ENCODE measurements around the gene NRG3. TPM values are rescaled to one million over a fixed set of nuclear protein-coding genes. Genes with fewer than 3 reads are reported as not detected.

The NRG3 gene
- total and polyA plus RNA-seq, 2 of the 8 experiments (the other 6 are each of a cell fraction or from before 2014, with no cell fraction given), result 4.2 to 5.0 TPM

DNA sequence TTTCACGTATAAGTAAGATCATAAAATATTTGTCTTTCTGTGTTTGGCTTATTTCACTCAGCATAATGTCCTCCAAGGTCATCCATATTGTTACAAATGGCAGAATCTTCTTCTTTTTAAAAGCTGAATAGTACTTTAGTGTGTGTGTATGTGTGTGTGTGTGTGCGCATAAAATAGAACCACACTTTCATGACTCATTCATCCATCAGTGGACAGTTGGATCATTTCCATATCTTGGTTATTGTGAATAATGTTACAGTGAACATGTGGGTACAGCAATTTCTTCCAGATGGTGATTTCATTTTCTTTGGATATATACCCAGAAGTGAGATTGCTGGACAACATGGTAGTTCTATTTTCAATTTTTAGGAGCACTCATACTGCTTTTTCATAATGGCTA is 622.4 kb downstream of the NRG3 start:
- no peak overlapping the region for H3K14ac ChIP-seq (ENCODE audit: insufficient read length)
- no peak overlapping the region for H3K4me3 ChIP-seq (ENCODE audit: extremely low read depth in 1 of 4, insufficient read depth in 2 of 4, low read depth in 3 of 4, low read length in 4 of 4)
- no peak for FAIRE-seq
- no peak overlapping the region for H2BK15ac ChIP-seq (ENCODE audit: low read length)
- H3K27ac ChIP-seq (ENCODE audit: low read depth, low read length), result no peak overlapping the region
- H2BK5ac ChIP-seq (ENCODE audit: low read depth, low read length), result no peak overlapping the region
- WGBS, 2 experiments (ENCODE audit: extremely low coverage in 1 of 2, insufficient coverage in 1 of 2, insufficient read length in 1 of 2, insufficient replicate concordance in 2 of 2, low coverage in 1 of 2, low lambda C conversion rate in 2 of 2, missing lambda C conversion rate in 1 of 2), result 100% methylated on average over 2 of the region's 2 CpGs; no CpG with 5 or more reads in 1 of the 2 experiments
- DNase-seq (ENCODE audit: low read depth in 1 of 2, low spot score in 2 of 2), result no peak
- no peak overlapping the region for H2BK20ac ChIP-seq (ENCODE audit: low read length)
- H2BK120ac ChIP-seq (replicated peaks; ENCODE audit: low read depth, low read length), result no peak overlapping the region
- H3K4me1 ChIP-seq (replicated peaks in 1 of 4; ENCODE audit: control insufficient read depth in 3 of 4, insufficient read depth in 4 of 4, low read length in 3 of 4), result no peaks in the 10 kb centered on the region
- no peak overlapping the region for H2BK12ac ChIP-seq (ENCODE audit: low read depth, low read length)
- H3K79me2 ChIP-seq (ENCODE audit: control insufficient read depth in 1 of 2, insufficient read depth in 2 of 2, low read length in 2 of 2), result no peaks in the 10 kb centered on the region
- H2AFZ ChIP-seq (ENCODE audit: low read length), result no peak overlapping the region
- no peak overlapping the region for H3K18ac ChIP-seq (ENCODE audit: extremely low read depth, low read length)
- H3K79me1 ChIP-seq (ENCODE audit: low read depth, low read length), result no peaks in the 10 kb centered on the region
- H3K9me3 ChIP-seq (ENCODE audit: insufficient read depth in 2 of 2, low read depth in 1 of 2, low read length in 1 of 2), result no peaks in the 10 kb centered on the region; a peak in 1 of 4 replicates
- no peak overlapping the region for H4K91ac ChIP-seq (replicated peaks; ENCODE audit: insufficient read length, low read length)
- POLR2A ChIA-PET (ENCODE audit: partially characterized antibody), result no interaction called here
- H4K20me1 ChIP-seq (replicated peaks in 1 of 2; ENCODE audit: control insufficient read depth in 1 of 2, insufficient read depth in 2 of 2, low read length in 2 of 2), result no peaks in the 10 kb centered on the region
- H3K4me2 ChIP-seq (ENCODE audit: insufficient read depth in 1 of 2, low read depth in 2 of 2, low read length in 2 of 2), result no peak overlapping the region
- H3K23ac ChIP-seq (ENCODE audit: insufficient read length), result no peak overlapping the region
- no peak overlapping the region for H4K8ac ChIP-seq (ENCODE audit: extremely low read depth, insufficient read depth, low read length)
- H4K5ac ChIP-seq (ENCODE audit: insufficient read length, low read depth, low read length), result no peak overlapping the region
- H3K23me2 ChIP-seq (ENCODE audit: low read depth, low read length), result no peaks in the 10 kb centered on the region
- no peak overlapping the region for H2AK5ac ChIP-seq (ENCODE audit: low read depth, low read length)
- H3K4ac ChIP-seq (replicated peaks; ENCODE audit: insufficient read length, low read depth, low read length), result no peak overlapping the region
- no peak for TF ChIP-seq NRF1 (IDR thresholded peaks at IDR 0.05; ENCODE audit: low read depth, low read length)
- TF ChIP-seq TCF12 (IDR thresholded peaks at IDR 0.05; ENCODE audit: low read depth, low read length), result no peak
- TF ChIP-seq BCL11A (IDR thresholded peaks at IDR 0.05; ENCODE audit: low read depth in 2 of 2, low read length in 2 of 2), result no peak
- no peak for TF ChIP-seq CBX8 (IDR thresholded peaks at IDR 0.05; ENCODE audit: borderline replicate concordance, low read depth, low read length)
- no peak for TF ChIP-seq SIN3A (conservative IDR thresholded peaks at IDR 0.05 in 1 of 2, IDR thresholded peaks at IDR 0.05 in 1 of 2; ENCODE audit: low read depth in 1 of 2, low read length in 2 of 2)
- no peak for TF ChIP-seq CHD2 (IDR thresholded peaks at IDR 0.05; ENCODE audit: low read length)
- no peak for TF ChIP-seq BACH1 (IDR thresholded peaks at IDR 0.05; ENCODE audit: low read length)
- TF ChIP-seq, protein P1, sequence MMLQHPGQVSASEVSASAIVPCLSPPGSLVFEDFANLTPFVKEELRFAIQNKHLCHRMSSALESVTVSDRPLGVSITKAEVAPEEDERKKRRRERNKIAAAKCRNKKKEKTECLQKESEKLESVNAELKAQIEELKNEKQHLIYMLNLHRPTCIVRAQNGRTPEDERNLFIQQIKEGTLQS (IDR thresholded peaks at IDR 0.05; ENCODE audit: insufficient read depth, low read depth, low read length), result no peak
- TF ChIP-seq RXRA (IDR thresholded peaks at IDR 0.05; ENCODE audit: insufficient read depth, low read depth, low read length), result no peak
- TF ChIP-seq MAFK (IDR thresholded peaks at IDR 0.05; ENCODE audit: low read depth, low read length), result no peak
- no peak for TF ChIP-seq RBBP5 (IDR thresholded peaks at IDR 0.05; ENCODE audit: borderline replicate concordance, low read depth, low read length)
- H3K56ac ChIP-seq (replicated peaks; ENCODE audit: insufficient read length, low read depth, low read length), result no peak overlapping the region
- no peak overlapping the region for H3K9ac ChIP-seq (replicated peaks in 1 of 4; ENCODE audit: extremely low read depth in 1 of 4, low read depth in 3 of 4, low read length in 3 of 4)
- H3K27me3 ChIP-seq (replicated peaks in 1 of 4; ENCODE audit: control insufficient read depth in 3 of 4, extremely low read depth in 1 of 4, insufficient read depth in 3 of 4, low read length in 3 of 4), result no peaks in the 10 kb centered on the region
- CTCF ChIA-PET (ENCODE audit: partially characterized antibody), result interaction anchor here (0.6 kb wide), 1 partner anchor 1521 kb away, joined by 3 read pairs; no protein-coding TSS in a partner anchor
- no peaks in the 10 kb centered on the region for H3K36me3 ChIP-seq (ENCODE audit: control insufficient read depth in 2 of 4, insufficient read depth in 4 of 4, low read length in 3 of 4)
